IMR-90 (cell line): ENCODE results near the gene LAMA4. TPM values are rescaled to one million over a fixed set of nuclear protein-coding genes. Genes with fewer than 3 reads are reported as not detected.

Experiments used
- ATAC-seq: fragments of 200-7000 bp; cut with Tn5 transposase; 2 replicates; pipeline ENCODE4 v1.9.1; 2020; ENCODE audit warnings: low read depth, mild to moderate bottlenecking, moderate library complexity
- BruUV-seq: library from RNA; stranded (reverse); fragments of 400-500 nt; replicated peaks from 2 replicates; lab custom pipeline; 2021; lab: Mats Ljungman, UMichigan
- CTCF ChIA-PET: fragments of 300-600 bp; formaldehyde crosslinking; extraction: SDS; loops from one replicate; lab custom pipeline; 2021; ENCODE audit warnings: antibody characterized with exemption; lab: Yijun Ruan, JAX
- POLR2A ChIA-PET: fragments of 300-600 bp; sonication (Branson Sonifier 250); formaldehyde crosslinking; loops from one replicate; lab custom pipeline; 2022; ENCODE audit warnings: antibody characterized with exemption; ENCODE audit not compliant: unreplicated experiment; lab: Charles Lee
- DNase-seq: peaks from one replicate; pipeline ENCODE4 v3.0.0; 2013
- H2AFZ ChIP-seq: replicated peaks from 2 replicates; pipeline ENCODE3; 2013; ENCODE audit warnings: low read length, mild to moderate bottlenecking; ENCODE audit not compliant: poor library complexity
- H2AK5ac ChIP-seq: 2 replicates; pipeline ENCODE4 v1.6.1; 2013; ENCODE audit warnings: low read depth, low read length, inconsistent platforms
- H2AK9ac ChIP-seq: replicated peaks from 2 replicates; pipeline ENCODE3; 2013; ENCODE audit warnings: mild to moderate bottlenecking, low read depth, low read length, moderate library complexity; ENCODE audit not compliant: poor library complexity
- H2BK120ac ChIP-seq: 2 replicates; pipeline ENCODE4 v1.6.1; 2013; ENCODE audit warnings: low read depth, low read length, inconsistent platforms
- H2BK15ac ChIP-seq: 3 replicates; pipeline ENCODE4 v1.6.1; 2013; ENCODE audit warnings: low read depth, low read length, inconsistent platforms
- H2BK20ac ChIP-seq: 2 replicates; pipeline ENCODE4 v1.6.1; 2013; ENCODE audit warnings: low read depth, mild to moderate bottlenecking, inconsistent platforms, low read length, moderate library complexity
- H2BK5ac ChIP-seq: 2 replicates; pipeline ENCODE4 v1.6.1; 2013; ENCODE audit warnings: mild to moderate bottlenecking, low read depth, low read length, inconsistent platforms; ENCODE audit not compliant: poor library complexity, severe bottlenecking
- H3K14ac ChIP-seq: replicated peaks from 2 replicates; pipeline ENCODE4 v1.6.1; 2013; ENCODE audit warnings: low read depth, low read length, inconsistent platforms
- H3K18ac ChIP-seq: 2 replicates; pipeline ENCODE4 v1.6.1; 2013; ENCODE audit warnings: low read depth, low read length, control low read depth
- H3K23ac ChIP-seq: 2 replicates; pipeline ENCODE4 v1.6.1; 2013; ENCODE audit warnings: low read depth, low read length, inconsistent platforms
- H3K27ac ChIP-seq: 2 replicates; pipeline ENCODE4 v1.5.1; 2013; ENCODE audit warnings: mild to moderate bottlenecking, control low read depth, low read length; ENCODE audit not compliant: insufficient read depth
- H3K27me3 ChIP-seq: 2 replicates; pipeline ENCODE4 v1.6.1; 2013; ENCODE audit warnings: low read length; ENCODE audit not compliant: control insufficient read depth, insufficient read depth
- H3K36me3 ChIP-seq: 2 replicates; pipeline ENCODE4 v1.6.1; 2013; ENCODE audit warnings: low read length, mixed read lengths; ENCODE audit not compliant: control insufficient read depth, insufficient read depth
- H3K4ac ChIP-seq: 2 replicates; pipeline ENCODE4 v1.6.1; 2013; ENCODE audit warnings: low read depth, low read length, inconsistent platforms
- H3K4me1 ChIP-seq: 2 replicates; pipeline ENCODE4 v1.6.1; 2013; ENCODE audit warnings: low read length, mixed read lengths; ENCODE audit not compliant: control insufficient read depth, insufficient read depth
- H3K4me2 ChIP-seq: 2 replicates; pipeline ENCODE4 v1.6.1; 2013; ENCODE audit warnings: low read depth, mild to moderate bottlenecking, control low read depth, low read length, moderate library complexity
- H3K4me3 ChIP-seq: 2 replicates; pipeline ENCODE4 v1.5.1; 2013; ENCODE audit warnings: low read depth, mild to moderate bottlenecking, control low read depth, low read length, moderate library complexity; ENCODE audit not compliant: insufficient read depth
- H3K56ac ChIP-seq: 2 replicates; pipeline ENCODE4 v1.6.1; 2013; ENCODE audit warnings: low read length, inconsistent platforms; ENCODE audit not compliant: insufficient read depth; ENCODE audit errors: extremely low read depth
- H3K79me1 ChIP-seq, 2 experiments: 2 replicates each; pipeline ENCODE4 v1.6.1; 2013; ENCODE audit warnings: low read length in 2 of 2, inconsistent platforms in 1 of 2, low read depth in 1 of 2
- H3K9ac ChIP-seq: 2 replicates; pipeline ENCODE4 v1.6.1; 2013; ENCODE audit warnings: low read depth, low read length, control low read depth
- H3K9me1 ChIP-seq: 2 replicates; pipeline ENCODE4 v1.6.1; 2013; ENCODE audit warnings: low read length, inconsistent platforms; ENCODE audit not compliant: insufficient read depth
- H3K9me3 ChIP-seq: 2 replicates; pipeline ENCODE4 v1.6.1; 2013; ENCODE audit warnings: low read length; ENCODE audit not compliant: control insufficient read depth, insufficient read depth
- H4K20me1 ChIP-seq: 2 replicates; pipeline ENCODE4 v1.6.1; 2013; ENCODE audit warnings: low read length, inconsistent platforms; ENCODE audit not compliant: insufficient read depth
- H4K5ac ChIP-seq: 2 replicates; pipeline ENCODE4 v1.6.1; 2013; ENCODE audit warnings: mild to moderate bottlenecking, low read depth, low read length, control low read depth
- H4K8ac ChIP-seq, 2 experiments: 2 replicates each; pipeline ENCODE4 v1.6.1; 2013; ENCODE audit warnings: low read depth in 2 of 2, low read length in 2 of 2, control low read depth in 1 of 2, inconsistent platforms in 1 of 2
- H4K91ac ChIP-seq: 2 replicates; pipeline ENCODE4 v1.6.1; 2013; ENCODE audit warnings: low read depth, low read length, inconsistent platforms; ENCODE audit not compliant: insufficient read depth
- BHLHE40 ChIP-seq: fragments of 150-350 bp; IDR thresholded peaks from 2 replicates; pipeline ENCODE4 v1.6.1; 2016; ENCODE audit warnings: mild to moderate bottlenecking, low read depth, low read length
- CEBPB ChIP-seq: IDR thresholded peaks from 2 replicates; pipeline ENCODE4 v1.6.1; 2012; ENCODE audit warnings: low read depth, low read length, improper control_type of control experiment
- CHD1 ChIP-seq: IDR thresholded peaks from 2 replicates; pipeline ENCODE4 v1.6.1; 2012; ENCODE audit warnings: low read depth, low read length, improper control_type of control experiment
- ELK1 ChIP-seq: fragments of 150-350 bp; IDR thresholded peaks from 2 replicates; pipeline ENCODE4 v1.6.1; 2016; ENCODE audit warnings: low read depth, mild to moderate bottlenecking, low read length, moderate library complexity, borderline replicate concordance
- FOS ChIP-seq: fragments of 150-350 bp; IDR thresholded peaks from 2 replicates; pipeline ENCODE4 v1.6.1; 2016; ENCODE audit warnings: low read depth, low read length
- MAFK ChIP-seq: IDR thresholded peaks from 2 replicates; pipeline ENCODE4 v1.6.1; 2012; ENCODE audit warnings: low read depth, low read length, improper control_type of control experiment
- MAZ ChIP-seq: IDR thresholded peaks from 2 replicates; pipeline ENCODE4 v1.6.1; 2012; ENCODE audit warnings: low read depth, mild to moderate bottlenecking, low read length, improper control_type of control experiment, moderate library complexity, borderline replicate concordance
- MXI1 ChIP-seq: IDR thresholded peaks from 2 replicates; pipeline ENCODE4 v1.6.1; 2012; ENCODE audit warnings: low read depth, mild to moderate bottlenecking, low read length, moderate library complexity, borderline replicate concordance
- NFE2L2 ChIP-seq: fragments of 150-350 bp; IDR thresholded peaks from 2 replicates; pipeline ENCODE4 v1.6.1; 2016; ENCODE audit warnings: low read depth, mild to moderate bottlenecking, low read length
- POLR2A ChIP-seq: IDR thresholded peaks from 2 replicates; pipeline ENCODE4 v1.6.1; 2012; ENCODE audit warnings: mild to moderate bottlenecking, low read depth, low read length
- RAD21 ChIP-seq: IDR thresholded peaks from 2 replicates; pipeline ENCODE4 v1.6.1; 2012; ENCODE audit warnings: low read length, improper control_type of control experiment
- RCOR1 ChIP-seq: IDR thresholded peaks from 2 replicates; pipeline ENCODE4 v1.6.1; 2012; ENCODE audit warnings: mild to moderate bottlenecking, low read length, improper control_type of control experiment; ENCODE audit not compliant: insufficient replicate concordance
- RFX5 ChIP-seq: IDR thresholded peaks from 2 replicates; pipeline ENCODE4 v1.8.0; 2012; ENCODE audit warnings: low read depth, mild to moderate bottlenecking, low read length, moderate library complexity
- SMC3 ChIP-seq: fragments of 150-350 bp; IDR thresholded peaks from 2 replicates; pipeline ENCODE4 v1.6.1; 2016; ENCODE audit warnings: low read depth, mild to moderate bottlenecking, antibody characterized with exemption, low read length, moderate library complexity
- USF2 ChIP-seq: fragments of 150-350 bp; IDR thresholded peaks from 2 replicates; pipeline ENCODE4 v1.6.1; 2017; ENCODE audit warnings: mild to moderate bottlenecking, antibody characterized with exemption, low read length, low read depth
- WGBS, 2 experiments: methylation state at CpG; one replicate each; pipeline versions ENCODE4 v1.1.5 to v1.1.7; 2013; ENCODE audit warnings: missing lambda C conversion rate in 2 of 2; ENCODE audit not compliant: insufficient read length in 1 of 2; ENCODE audit errors: extremely low coverage in 2 of 2; 5-methylcytosine and 5-hydroxymethylcytosine counted together
- dilution Hi-C: fragments of 300-500 bp; cut with HindIII; formaldehyde crosslinking; loops from one replicate; pipeline ENCODE4 v1.14.3; 2018; ENCODE audit warnings: low sequenced_read_pairs; ENCODE audit not compliant: unreplicated experiment
- in situ Hi-C: fragments of 300-500 bp; cut with MboI; formaldehyde crosslinking; loops from 3 replicates; pipeline ENCODE4 v1.14.3; 2019; ENCODE audit warnings: low sequenced_read_pairs, inconsistent platforms, mixed read lengths
- intact Hi-C: fragments of 100-400 bp; cut with micrococcal nuclease; formaldehyde crosslinking; loops from 2 replicates; pipeline ENCODE4 v1.10.0; 2022
- polyA plus RNA-seq, 3 experiments: library from polyadenylated mRNA; depleted of rRNA; stranded (reverse); fragments of >200 nt; gene quantifications; 2 replicates each; pipeline ENCODE4 v1.2.3, GENCODE V29; 2012; ENCODE audit warnings: low replicate concordance in 1 of 3
- total RNA-seq: library from RNA; depleted of rRNA; stranded (reverse); fragments of >200 nt; gene quantifications from 2 replicates; pipeline ENCODE4 v1.2.3, GENCODE V29; 2012
- TF ChIP-seq, protein P1 (sequence below): conservative IDR thresholded peaks from 2 replicates; pipeline ENCODE4 v1.5.1; 2012; ENCODE audit warnings: mild to moderate bottlenecking, low read depth, low read length, improper control_type of control experiment

Gene LAMA4
- total and polyA plus RNA-seq, 2 of the 4 experiments (the other 2 are of a cell fraction), result 33.9 to 35.8 TPM

GRCh38 chr6:112096901-112097300 lies 157.5 kb downstream of the LAMA4 start:
- dilution Hi-C loops, result no loop called here
- BruUV-seq, result no TSS peak

More at GRCh38 chr6:112096901-112097300, 157.5 kb downstream of the LAMA4 start:
- intact Hi-C loops (no loop called here), in situ Hi-C loops (no loop called here)
- no peak overlapping the region for H3K4me3 ChIP-seq
- H3K27ac ChIP-seq, result no peak overlapping the region
- ChIA-PET POLR2A (no interaction called here), CTCF (no interaction called here)
- no peak overlapping the region for H2BK20ac ChIP-seq
- H4K8ac ChIP-seq, result no peak overlapping the region
- H2AK9ac ChIP-seq, result no peak overlapping the region
- no peak overlapping the region for H3K4ac ChIP-seq
- no peak overlapping the region for H2BK5ac ChIP-seq
- H3K36me3 ChIP-seq, result no peaks in the 10 kb centered on the region
- TF ChIP-seq POLR2A, result no peak
- no peak for TF ChIP-seq MAFK
- TF ChIP-seq ELK1, result no peak
- TF ChIP-seq CEBPB, result no peak
- TF ChIP-seq MXI1, result no peak
- TF ChIP-seq USF2, result no peak
- TF ChIP-seq SMC3, result no peak
- TF ChIP-seq NFE2L2, result no peak
- TF ChIP-seq RFX5, result no peak
- TF ChIP-seq FOS, result no peak
- no peak for TF ChIP-seq RCOR1
- TF ChIP-seq RAD21, result no peak
- TF ChIP-seq CHD1, result no peak
- TF ChIP-seq MAZ, result no peak
- TF ChIP-seq, protein P1, sequence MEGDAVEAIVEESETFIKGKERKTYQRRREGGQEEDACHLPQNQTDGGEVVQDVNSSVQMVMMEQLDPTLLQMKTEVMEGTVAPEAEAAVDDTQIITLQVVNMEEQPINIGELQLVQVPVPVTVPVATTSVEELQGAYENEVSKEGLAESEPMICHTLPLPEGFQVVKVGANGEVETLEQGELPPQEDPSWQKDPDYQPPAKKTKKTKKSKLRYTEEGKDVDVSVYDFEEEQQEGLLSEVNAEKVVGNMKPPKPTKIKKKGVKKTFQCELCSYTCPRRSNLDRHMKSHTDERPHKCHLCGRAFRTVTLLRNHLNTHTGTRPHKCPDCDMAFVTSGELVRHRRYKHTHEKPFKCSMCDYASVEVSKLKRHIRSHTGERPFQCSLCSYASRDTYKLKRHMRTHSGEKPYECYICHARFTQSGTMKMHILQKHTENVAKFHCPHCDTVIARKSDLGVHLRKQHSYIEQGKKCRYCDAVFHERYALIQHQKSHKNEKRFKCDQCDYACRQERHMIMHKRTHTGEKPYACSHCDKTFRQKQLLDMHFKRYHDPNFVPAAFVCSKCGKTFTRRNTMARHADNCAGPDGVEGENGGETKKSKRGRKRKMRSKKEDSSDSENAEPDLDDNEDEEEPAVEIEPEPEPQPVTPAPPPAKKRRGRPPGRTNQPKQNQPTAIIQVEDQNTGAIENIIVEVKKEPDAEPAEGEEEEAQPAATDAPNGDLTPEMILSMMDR, result no peak
- no peak for TF ChIP-seq BHLHE40
- H3K9me3 ChIP-seq, result no peaks in the 10 kb centered on the region
- no peak for DNase-seq
- no peak overlapping the region for H3K14ac ChIP-seq
- H3K9ac ChIP-seq, result no peak overlapping the region
- no peaks in the 10 kb centered on the region for H4K20me1 ChIP-seq
- no CpG with 5 or more reads among the region's 2 CpGs for WGBS, 2 experiments
- no peak for ATAC-seq
- H3K79me1 ChIP-seq, result no peaks in the 10 kb centered on the region
- no peak overlapping the region for H2BK15ac ChIP-seq
- no peak overlapping the region for H2AFZ ChIP-seq
- H3K4me2 ChIP-seq, result no peak overlapping the region
- no peak overlapping the region for H2AK5ac ChIP-seq
- no peak overlapping the region for H3K23ac ChIP-seq
- no peaks in the 10 kb centered on the region for H3K9me1 ChIP-seq
- no peaks in the 10 kb centered on the region for H3K4me1 ChIP-seq
- H3K56ac ChIP-seq, result no peak overlapping the region
- no peak overlapping the region for H3K18ac ChIP-seq
- H4K91ac ChIP-seq, result no peak overlapping the region
- H3K27me3 ChIP-seq, result no peaks in the 10 kb centered on the region
- no peak overlapping the region for H2BK120ac ChIP-seq
- H4K5ac ChIP-seq, result no peak overlapping the region
